B cell (primary cell): Measurements from ENCODE around the gene DACH1. TPM values are rescaled to one million over a fixed set of nuclear protein-coding genes. Genes with fewer than 3 reads are reported as not detected.

ENCODE experiments used
- ATAC-seq: fragments of 200-7000 bp; cut with Tn5 transposase; one replicate; pipeline ENCODE4 v1.10.0; 2021; ENCODE audit warnings: low read depth, mild to moderate bottlenecking, moderate number of reproducible peaks, moderate library complexity
- CTCF ChIA-PET: fragments of 350-600 bp; sonication (Branson Sonifier 250); formaldehyde crosslinking; loops from one replicate; lab custom pipeline; 2021; ENCODE audit warnings: antibody characterized with exemption, inconsistent platforms; lab: Charles Lee
- POLR2A ChIA-PET: fragments of 350-600 bp; sonication (Branson Sonifier 250); formaldehyde crosslinking; loops from one replicate; lab custom pipeline; 2021; ENCODE audit warnings: antibody characterized with exemption; lab: Charles Lee
- DNase-seq: peaks from one replicate; pipeline ENCODE4 v3.0.0; 2013
- H2AFZ ChIP-seq: 2 replicates; pipeline ENCODE4 v1.6.1; 2012; ENCODE audit warnings: mild to moderate bottlenecking, low read depth, low read length; ENCODE audit not compliant: insufficient read depth, poor library complexity, severe bottlenecking
- H3K27ac ChIP-seq, 2 donors: 1 replicate in 1 of 2; 2 replicates in 1 of 2; pipeline ENCODE4 v1.5.1; 2012 to 2013; ENCODE audit warnings: low read length in 2 of 2, mild to moderate bottlenecking in 2 of 2, moderate library complexity in 1 of 2
- H3K27me3 ChIP-seq, 4 experiments: fragments of 200-600 bp in 1 of 4; sonication (generic) in 1 of 4; replicated peaks in 1 of 4; 1 replicate in 2 of 4; 2 replicates in 2 of 4; pipeline versions ENCODE4 v1.6.1 to v1.7.0; 2013 to 2016; ENCODE audit warnings: low read length in 3 of 4, mild to moderate bottlenecking in 2 of 4, mixed read lengths in 1 of 4, moderate library complexity in 1 of 4; ENCODE audit not compliant: insufficient read depth in 4 of 4, control insufficient read depth in 3 of 4; ENCODE audit errors: control extremely low read depth in 1 of 4
- H3K36me3 ChIP-seq, 2 experiments: replicated peaks in 1 of 2; 1 replicate in 1 of 2; 2 replicates in 1 of 2; pipeline versions ENCODE4 v1.6.1 to v1.7.1; 2013; ENCODE audit warnings: low read length in 1 of 2; ENCODE audit not compliant: insufficient read depth in 2 of 2, control insufficient read depth in 1 of 2; ENCODE audit errors: control extremely low read depth in 1 of 2, extremely low read depth in 1 of 2
- H3K4me1 ChIP-seq, 2 donors: fragments of 200-600 bp in 1 of 2; sonication (generic) in 1 of 2; 1 replicate in 1 of 2; 2 replicates in 1 of 2; pipeline versions ENCODE4 v1.5.1 to v1.6.1; 2013 to 2017; ENCODE audit warnings: low read length in 2 of 2; ENCODE audit not compliant: control insufficient read depth in 2 of 2, insufficient read depth in 2 of 2
- H3K4me2 ChIP-seq: replicated peaks from 2 replicates; pipeline ENCODE3; 2012; ENCODE audit warnings: mild to moderate bottlenecking, low read depth, low read length; ENCODE audit not compliant: poor library complexity, severe bottlenecking
- H3K4me3 ChIP-seq, 5 experiments: fragments of 200-600 bp in 1 of 5; sonication (generic) in 1 of 5; 1 replicate in 3 of 5; 2 replicates in 2 of 5; pipeline versions ENCODE4 v1.5.1 to v1.7.0; 2011 to 2016; ENCODE audit warnings: low read length in 4 of 5, mild to moderate bottlenecking in 4 of 5, low read depth in 2 of 5, control low read depth in 1 of 5, moderate library complexity in 1 of 5; ENCODE audit not compliant: insufficient read depth in 1 of 5; ENCODE audit errors: control extremely low read depth in 1 of 5, extremely low read depth in 1 of 5
- H3K79me2 ChIP-seq: fragments of 200-600 bp; sonication (generic); one replicate; pipeline ENCODE4 v1.6.0; 2016; ENCODE audit warnings: low read length; ENCODE audit not compliant: control insufficient read depth, insufficient read depth
- H3K9ac ChIP-seq: fragments of 200-600 bp; sonication (generic); 2 replicates; pipeline ENCODE4 v1.6.1; 2017; ENCODE audit warnings: mild to moderate bottlenecking, low read length, moderate library complexity
- H3K9me3 ChIP-seq, 3 donors: one replicate each; pipeline versions ENCODE4 v1.6.1 to v1.7.1; 2013; ENCODE audit warnings: low read length in 2 of 3; ENCODE audit not compliant: control insufficient read depth in 2 of 3, insufficient read depth in 1 of 3; ENCODE audit errors: control extremely low read depth in 1 of 3
- H4K20me1 ChIP-seq: 2 replicates; pipeline ENCODE4 v1.6.0; 2012; ENCODE audit warnings: mild to moderate bottlenecking, low read length; ENCODE audit not compliant: insufficient read depth, control insufficient read depth, poor library complexity, severe bottlenecking
- H3K27ac Mint-ChIP-seq: one replicate; pipeline ENCODE4 v1.8.0; 2021; ENCODE audit warnings: mixed read lengths
- H3K27me3 Mint-ChIP-seq: one replicate; pipeline ENCODE4 v1.8.0; 2021; ENCODE audit warnings: mixed read lengths
- H3K4me1 Mint-ChIP-seq: one replicate; pipeline ENCODE4 v1.8.0; 2021; ENCODE audit warnings: mixed read lengths
- H3K4me3 Mint-ChIP-seq: one replicate; pipeline ENCODE4 v1.8.0; 2021; ENCODE audit warnings: mixed read lengths
- H3K9me3 Mint-ChIP-seq: one replicate; pipeline ENCODE4 v1.8.0; 2022; ENCODE audit warnings: mixed read lengths; ENCODE audit not compliant: insufficient read depth
- CTCF ChIP-seq: fragments of 200-600 bp; IDR thresholded peaks from one replicate; pipeline ENCODE4 v1.8.0; 2022; ENCODE audit warnings: antibody characterized with exemption, mild to moderate bottlenecking
- EZH2 ChIP-seq: IDR thresholded peaks from 2 replicates; pipeline ENCODE4 v1.6.1; 2012; ENCODE audit warnings: borderline replicate concordance, low read depth, mild to moderate bottlenecking, moderate library complexity, low read length; ENCODE audit not compliant: insufficient read depth, poor library complexity, severe bottlenecking
- WGBS: methylation state at CpG from one replicate; pipeline ENCODE4 v1.1.5; 2013; ENCODE audit warnings: missing lambda C conversion rate; ENCODE audit not compliant: insufficient coverage; 5-methylcytosine and 5-hydroxymethylcytosine counted together
- intact Hi-C: fragments of 100-400 bp; cut with micrococcal nuclease; formaldehyde crosslinking; loops from one replicate; pipeline ENCODE4 v1.10.0; 2022
- polyA plus RNA-seq: library from polyadenylated mRNA; depleted of rRNA; stranded (reverse); fragments of >200 nt; gene quantifications from 2 replicates; pipeline ENCODE4 v1.2.3, GENCODE V29; 2012
- total RNA-seq, 2 donors: library from RNA; stranded (reverse); fragments of 120-200 nt in 1 of 2; gene quantifications; 1 replicate in 1 of 2; 2 replicates in 1 of 2; pipeline versions ENCODE4 v1.2.3 to v1.2.4, GENCODE V29; 2013 to 2022

Gene DACH1
- total and polyA plus RNA-seq, 2 donors (not counting 1 experiment from before 2014, with no cell fraction given): not detected

GRCh38 chr13:71499944-71500514 lies 367.0 kb downstream of the DACH1 start:
- no peaks in the 10 kb centered on the region for H3K36me3 ChIP-seq
- no peaks in the 10 kb centered on the region for H3K27me3 ChIP-seq
- Mint-ChIP-seq H3K27ac (no peak overlapping the region), H3K9me3 (no peaks in the 10 kb centered on the region), H3K4me1 (no peaks in the 10 kb centered on the region), H3K4me3 (no peak overlapping the region), H3K27me3 (no peaks in the 10 kb centered on the region)
- 40% methylated on average over 1 of the region's 4 CpGs for WGBS
- no peak overlapping the region for H3K4me3 ChIP-seq
- TF ChIP-seq CTCF (no peak), EZH2 (no peak)
- ChIA-PET CTCF (no interaction called here), POLR2A (no interaction called here)
- H3K9ac ChIP-seq: no peak overlapping the region
- intact Hi-C loops: no loop called here
- H3K9me3 ChIP-seq: no peaks in the 10 kb centered on the region
- no peaks in the 10 kb centered on the region for H3K79me2 ChIP-seq
- H3K4me2 ChIP-seq: no peak overlapping the region
- ATAC-seq (no peak), DNase-seq (no peak)
- H4K20me1 ChIP-seq: no peaks in the 10 kb centered on the region
- no peak overlapping the region for H3K27ac ChIP-seq
- no peaks in the 10 kb centered on the region for H3K4me1 ChIP-seq
- H2AFZ ChIP-seq: no peak overlapping the region

GRCh38 chr13:71499235-71499634 lies 367.8 kb downstream of the DACH1 start:
- H3K9me3 ChIP-seq: no peaks in the 10 kb centered on the region
- WGBS: no CpG with 5 or more reads among the region's 2 CpGs
- Mint-ChIP-seq H3K9me3 (no peaks in the 10 kb centered on the region), H3K4me3 (no peak overlapping the region), H3K27ac (no peak overlapping the region), H3K27me3 (no peaks in the 10 kb centered on the region), H3K4me1 (no peaks in the 10 kb centered on the region)
- intact Hi-C loops: no loop called here
- no peak overlapping the region for H2AFZ ChIP-seq
- no peak overlapping the region for H3K9ac ChIP-seq
- no peaks in the 10 kb centered on the region for H3K27me3 ChIP-seq
- no peaks in the 10 kb centered on the region for H4K20me1 ChIP-seq
- ChIA-PET CTCF (no interaction called here), POLR2A (no interaction called here)
- no peak overlapping the region for H3K27ac ChIP-seq
- no peaks in the 10 kb centered on the region for H3K36me3 ChIP-seq
- H3K4me3 ChIP-seq: no peak overlapping the region
- H3K4me1 ChIP-seq: no peaks in the 10 kb centered on the region
- ATAC-seq (no peak), DNase-seq (no peak)
- H3K79me2 ChIP-seq: no peaks in the 10 kb centered on the region
- H3K4me2 ChIP-seq: no peak overlapping the region
- no peak for TF ChIP-seq EZH2
- no peak for TF ChIP-seq CTCF
